Activated naive CD4-positive, alpha-beta T cell treated with anti-CD3 and anti-CD28 coated beads, Interleukin-2, amount 50 U/mL, for 24 hours (primary cell): ENCODE data around the gene MED15.

Experiments
- H3K27ac Mint-ChIP-seq: one replicate; pipeline ENCODE4 v1.8.0; 2021; ENCODE audit warnings: mild to moderate bottlenecking, mixed read lengths
- H3K27me3 Mint-ChIP-seq: one replicate; pipeline ENCODE4 v1.8.0; 2021; ENCODE audit warnings: mixed read lengths
- H3K36me3 Mint-ChIP-seq: one replicate; pipeline ENCODE4 v1.8.0; 2021; ENCODE audit warnings: mixed read lengths
- H3K4me1 Mint-ChIP-seq: one replicate; pipeline ENCODE4 v1.8.0; 2021; ENCODE audit warnings: mixed read lengths
- H3K4me3 Mint-ChIP-seq: one replicate; pipeline ENCODE4 v1.8.0; 2021; ENCODE audit warnings: mild to moderate bottlenecking, mixed read lengths
- H3K9me3 Mint-ChIP-seq: one replicate; pipeline ENCODE4 v1.8.0; 2021; ENCODE audit warnings: mixed read lengths

MED15 gene

DNA sequence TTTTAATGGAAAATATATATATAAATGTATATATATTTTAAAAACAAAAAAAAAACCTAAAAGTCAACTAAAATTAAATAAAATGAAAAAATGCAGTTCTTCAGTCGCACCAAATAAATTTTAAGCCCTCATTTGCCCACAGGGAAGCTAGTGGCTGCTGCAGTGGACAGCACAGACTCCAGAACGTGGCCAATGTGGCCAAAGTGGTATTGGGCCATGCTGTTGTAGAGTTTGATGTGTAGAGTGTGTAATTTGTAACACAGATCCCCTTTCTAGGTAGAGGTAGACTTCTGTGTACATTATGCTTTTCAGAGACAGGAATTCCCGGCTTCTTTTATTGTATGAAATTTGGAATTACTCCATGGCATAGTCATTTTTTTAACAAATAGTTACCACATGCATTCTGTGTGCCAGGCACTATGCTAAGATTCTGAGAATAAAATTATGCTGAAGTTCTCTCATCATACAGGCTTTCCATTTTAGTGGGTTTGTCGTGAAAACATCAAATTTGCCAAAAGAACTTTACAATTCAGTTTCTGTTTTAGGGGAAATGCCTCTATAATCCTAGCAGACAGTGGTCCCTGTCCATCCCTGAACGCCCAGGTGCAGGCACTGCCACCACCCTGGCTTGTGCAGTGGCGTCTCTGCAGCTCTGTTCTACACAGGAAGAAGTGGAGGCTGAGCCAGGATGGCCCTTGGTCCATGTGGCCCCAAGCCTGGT, 68.5 kb downstream of the MED15 start:
- Mint-ChIP-seq H3K9me3 (no peaks in the 10 kb centered on the region), H3K27ac (no peak overlapping the region), H3K4me1 (peaks cover 53% of the 10 kb centered on the region), H3K27me3 (no peaks in the 10 kb centered on the region), H3K36me3 (peaks cover 17% of the 10 kb centered on the region), H3K4me3 (no peak overlapping the region)

DNA sequence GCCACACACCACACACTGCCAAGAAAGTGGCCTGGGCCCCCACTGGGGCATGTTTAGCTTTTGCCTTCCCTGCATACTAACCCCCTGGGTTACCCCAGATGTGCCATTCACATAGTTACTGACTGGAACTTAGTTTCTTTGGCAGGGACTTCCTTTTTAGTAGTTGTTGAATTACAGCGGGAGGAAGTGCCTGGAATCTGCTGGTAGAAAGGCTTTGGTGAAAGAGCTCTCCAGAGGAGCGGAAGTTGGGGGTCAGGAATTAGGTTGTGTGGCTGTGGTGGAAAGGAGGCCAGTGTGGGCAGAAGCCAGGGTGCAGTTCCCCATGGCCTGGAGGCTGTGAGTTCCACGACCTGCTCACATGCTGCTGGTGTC, 69.0 kb downstream of the MED15 start:
- Mint-ChIP-seq H3K4me3 (no peak overlapping the region), H3K27ac (no peak overlapping the region), H3K9me3 (no peaks in the 10 kb centered on the region), H3K36me3 (peaks cover 17% of the 10 kb centered on the region), H3K27me3 (no peaks in the 10 kb centered on the region), H3K4me1 (peaks cover 48% of the 10 kb centered on the region)

DNA sequence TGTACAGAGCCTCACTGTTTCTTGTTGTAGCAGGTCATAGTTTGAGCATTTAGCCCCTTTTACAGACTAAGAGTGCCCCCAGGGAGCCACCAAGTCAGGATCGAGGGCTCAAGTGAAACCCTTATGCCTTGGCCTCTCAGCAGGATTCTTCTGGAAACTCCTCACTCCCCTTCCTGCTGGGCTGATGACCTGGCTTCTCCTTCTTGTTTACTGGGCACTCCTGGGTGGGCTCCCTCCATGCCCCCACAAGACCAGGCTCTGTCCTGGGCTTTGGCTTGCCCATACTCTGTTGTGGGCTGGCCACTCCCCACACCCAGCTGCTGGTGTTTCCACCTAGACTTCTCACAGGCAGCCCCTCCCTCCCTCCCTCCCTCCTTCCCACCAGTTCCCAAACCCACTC, 69.6 kb downstream of the MED15 start:
- no peak overlapping the region for H3K4me3 Mint-ChIP-seq
- no peak overlapping the region for H3K27ac Mint-ChIP-seq
- H3K36me3 Mint-ChIP-seq, result peaks cover 17% of the 10 kb centered on the region
- peaks cover 42% of the 10 kb centered on the region for H3K4me1 Mint-ChIP-seq
- no peaks in the 10 kb centered on the region for H3K27me3 Mint-ChIP-seq
- no peaks in the 10 kb centered on the region for H3K9me3 Mint-ChIP-seq

DNA sequence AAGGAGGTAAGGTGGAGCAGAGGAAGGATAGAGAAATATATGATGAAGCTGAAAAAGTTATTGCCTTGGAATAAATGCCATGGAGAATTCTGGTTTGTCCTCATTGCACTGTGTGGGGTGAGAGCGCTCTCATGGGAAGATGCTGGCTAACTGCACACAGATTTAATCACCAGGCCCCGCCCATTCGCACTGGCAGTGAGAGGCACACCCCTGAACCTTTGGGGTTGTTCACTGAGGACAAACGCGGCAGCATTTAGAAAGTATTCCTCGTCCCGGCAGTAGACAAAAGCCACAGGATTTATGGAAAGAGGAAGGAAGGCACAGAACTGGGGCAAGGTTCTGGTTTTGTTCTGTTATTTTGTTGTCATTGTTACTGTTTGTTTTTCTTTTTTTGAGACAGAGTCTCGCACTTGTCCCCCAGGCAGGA, 70.2 kb downstream of the MED15 start:
- H3K27ac Mint-ChIP-seq, result no peak overlapping the region

DNA sequence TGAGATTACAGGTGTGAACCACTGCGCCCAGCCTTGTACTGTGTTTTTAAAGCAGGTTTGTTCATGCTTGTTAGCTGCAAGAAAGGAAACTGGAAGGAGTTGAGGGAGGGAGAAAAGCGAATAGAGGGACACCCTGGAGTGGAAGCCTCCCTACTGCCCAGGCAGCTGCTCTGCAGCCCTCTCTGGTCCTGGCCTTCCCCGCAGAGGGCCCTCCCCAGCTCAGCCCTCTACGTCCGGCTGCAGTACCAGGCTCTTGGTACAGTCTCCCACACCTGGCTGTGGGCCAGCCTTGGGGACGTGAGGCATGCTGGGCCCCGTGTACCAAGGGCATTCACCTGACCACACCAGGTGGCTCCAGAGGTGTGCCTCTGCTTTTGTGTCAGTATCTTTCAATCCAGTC, 70.8 kb downstream of the MED15 start:
- Mint-ChIP-seq H3K27me3 (no peaks in the 10 kb centered on the region), H3K27ac (no peak overlapping the region), H3K9me3 (no peaks in the 10 kb centered on the region), H3K36me3 (peaks cover 13% of the 10 kb centered on the region), H3K4me3 (no peak overlapping the region), H3K4me1 (peaks cover 38% of the 10 kb centered on the region)

More for the DNA sequence above, 70.2 kb downstream of the MED15 start:
- no peak overlapping the region for H3K4me3 Mint-ChIP-seq
- H3K36me3 Mint-ChIP-seq, result peaks cover 14% of the 10 kb centered on the region
- H3K9me3 Mint-ChIP-seq, result no peaks in the 10 kb centered on the region
- H3K4me1 Mint-ChIP-seq, result peaks cover 39% of the 10 kb centered on the region
- H3K27me3 Mint-ChIP-seq, result no peaks in the 10 kb centered on the region

DNA sequence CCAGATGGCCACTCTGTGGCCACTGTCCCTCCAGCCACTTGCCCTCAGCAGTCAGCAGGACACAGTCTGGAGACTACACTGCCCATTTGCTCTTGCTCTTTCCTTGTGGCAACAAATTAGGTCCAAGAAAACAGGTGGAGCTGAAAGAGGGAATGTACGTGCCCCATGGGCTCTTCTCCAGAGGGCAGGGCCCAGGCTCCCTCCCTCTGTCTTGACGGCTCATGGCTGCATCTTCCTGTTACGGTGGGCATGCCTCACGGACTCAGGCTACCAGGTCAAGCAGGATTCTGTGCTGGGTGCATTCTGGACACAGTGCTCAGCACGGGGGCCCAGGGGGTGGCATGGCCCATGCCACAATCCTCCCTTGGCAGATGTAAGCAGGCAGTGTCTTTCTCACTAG, 71.3 kb downstream of the MED15 start:
- H3K4me3 Mint-ChIP-seq, result no peak overlapping the region
- no peaks in the 10 kb centered on the region for H3K9me3 Mint-ChIP-seq
- H3K36me3 Mint-ChIP-seq, result peaks cover 12% of the 10 kb centered on the region
- no peak overlapping the region for H3K27ac Mint-ChIP-seq
- no peaks in the 10 kb centered on the region for H3K27me3 Mint-ChIP-seq
- H3K4me1 Mint-ChIP-seq, result peaks cover 34% of the 10 kb centered on the region

DNA sequence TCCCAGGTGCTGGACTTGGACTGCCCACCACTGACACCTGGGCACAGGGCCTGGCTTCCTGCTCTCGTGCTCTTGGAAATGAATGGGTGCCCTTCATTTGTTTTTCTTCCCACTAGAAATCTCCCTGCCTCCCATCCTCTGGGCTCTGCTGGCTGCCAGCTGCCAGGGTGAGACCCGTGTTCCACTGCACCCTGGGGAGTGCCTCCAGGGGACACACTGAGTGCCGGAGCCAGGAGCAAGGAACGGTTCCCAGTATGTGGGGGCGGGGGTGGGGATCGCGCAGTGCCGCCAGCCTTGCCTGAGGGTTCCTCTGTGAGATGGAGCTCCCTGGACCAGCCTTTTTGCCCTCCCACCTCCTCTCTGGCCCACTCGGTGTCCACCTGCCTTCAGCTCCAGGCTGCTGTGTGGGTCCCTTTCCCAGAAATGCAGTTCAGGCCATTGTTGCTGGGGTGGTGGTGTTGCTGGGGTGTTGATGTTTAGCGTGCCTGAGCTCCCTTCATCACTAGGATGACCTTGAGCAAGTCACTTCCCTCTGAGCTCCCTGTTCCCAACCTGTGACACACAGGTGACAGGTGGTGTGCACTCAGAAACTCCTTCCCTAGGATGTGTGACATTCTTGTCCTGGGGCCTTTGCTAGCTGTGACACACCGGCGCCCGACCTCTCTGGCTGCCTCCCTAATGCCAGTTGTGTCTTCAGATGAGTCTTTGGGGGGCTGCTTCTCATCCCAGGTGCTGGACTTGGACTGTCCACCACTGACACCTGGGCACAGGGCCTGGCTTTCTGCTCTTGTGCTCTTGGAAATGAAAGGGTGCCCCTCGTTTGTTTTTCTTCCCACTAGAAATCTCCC, 72.1 kb downstream of the MED15 start:
- Mint-ChIP-seq H3K4me1 (peaks cover 34% of the 10 kb centered on the region), H3K9me3 (no peaks in the 10 kb centered on the region), H3K27me3 (no peaks in the 10 kb centered on the region), H3K36me3 (peaks cover 9% of the 10 kb centered on the region), H3K4me3 (no peak overlapping the region), H3K27ac (no peak overlapping the region)

DNA sequence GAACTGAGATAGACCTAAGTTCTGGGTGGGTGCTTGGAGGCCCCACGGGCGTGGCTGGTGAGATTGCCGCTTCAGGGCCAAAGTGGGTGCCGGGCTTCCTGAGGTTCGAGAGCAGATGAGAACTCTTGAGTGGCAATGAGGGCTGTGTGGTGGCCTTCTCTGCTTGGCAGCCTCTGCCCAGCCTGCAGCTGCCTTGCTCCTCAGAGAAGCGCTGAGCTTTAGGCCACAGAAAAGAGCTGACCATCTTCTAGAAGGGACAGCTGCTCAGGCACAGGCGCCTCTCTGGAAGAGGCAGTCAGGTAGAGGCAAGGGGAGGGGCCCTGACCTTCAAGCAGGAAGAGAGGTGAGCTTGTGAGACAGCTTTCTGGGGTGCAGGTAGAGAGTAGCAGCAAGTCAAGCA, 72.8 kb downstream of the MED15 start:
- Mint-ChIP-seq H3K9me3 (no peaks in the 10 kb centered on the region), H3K4me1 (peaks cover 34% of the 10 kb centered on the region), H3K36me3 (peaks cover 6% of the 10 kb centered on the region), H3K27ac (no peak overlapping the region), H3K27me3 (no peaks in the 10 kb centered on the region), H3K4me3 (no peak overlapping the region)

DNA sequence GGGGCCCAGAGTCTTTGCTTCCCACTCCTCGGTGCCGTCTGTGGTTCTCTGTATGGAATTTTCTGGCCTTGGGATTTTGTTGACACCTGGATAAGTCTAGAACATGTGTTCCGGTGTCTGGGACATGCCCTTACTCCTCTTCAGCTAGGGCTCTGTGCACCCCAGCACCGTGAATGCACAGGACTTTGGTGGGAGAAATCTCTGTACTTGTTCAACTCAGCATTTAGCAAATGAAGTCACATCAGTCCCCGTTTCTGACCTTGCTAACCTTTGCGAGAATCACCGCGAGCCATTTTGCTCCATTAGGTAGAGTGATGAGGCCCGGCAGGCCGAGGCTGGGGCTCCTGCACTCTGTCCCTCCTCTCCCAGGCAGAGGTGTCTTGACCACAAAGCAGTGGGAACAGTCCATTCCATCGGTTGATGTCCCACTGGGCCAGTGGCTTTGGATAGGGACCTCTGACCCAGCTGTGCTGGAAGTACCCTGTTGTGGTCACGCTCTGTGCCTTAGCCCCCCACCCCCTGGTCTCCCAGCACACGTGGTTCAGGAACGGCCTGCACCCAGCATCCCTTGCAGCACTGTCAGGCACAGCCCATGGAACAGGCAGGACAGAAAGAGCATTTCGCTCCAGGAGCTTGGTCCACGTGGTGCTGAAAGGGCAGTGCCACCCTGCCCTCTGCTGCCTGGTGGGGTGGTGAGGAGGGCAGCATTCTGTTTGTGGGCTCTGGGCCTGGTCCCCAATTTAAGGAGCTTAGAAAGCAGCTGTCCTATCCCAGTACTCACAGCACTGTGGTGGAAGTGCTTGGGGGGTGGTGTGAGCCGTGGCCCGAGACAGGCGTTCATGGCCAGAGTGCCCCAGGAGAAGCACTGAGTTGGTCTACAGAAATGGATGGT, 73.4 kb downstream of the MED15 start:
- H3K36me3 Mint-ChIP-seq, result peaks cover 6% of the 10 kb centered on the region
- H3K27ac Mint-ChIP-seq, result no peak overlapping the region
- no peaks in the 10 kb centered on the region for H3K27me3 Mint-ChIP-seq
- H3K4me3 Mint-ChIP-seq, result no peak overlapping the region
- H3K4me1 Mint-ChIP-seq, result peaks cover 34% of the 10 kb centered on the region
- no peaks in the 10 kb centered on the region for H3K9me3 Mint-ChIP-seq

DNA sequence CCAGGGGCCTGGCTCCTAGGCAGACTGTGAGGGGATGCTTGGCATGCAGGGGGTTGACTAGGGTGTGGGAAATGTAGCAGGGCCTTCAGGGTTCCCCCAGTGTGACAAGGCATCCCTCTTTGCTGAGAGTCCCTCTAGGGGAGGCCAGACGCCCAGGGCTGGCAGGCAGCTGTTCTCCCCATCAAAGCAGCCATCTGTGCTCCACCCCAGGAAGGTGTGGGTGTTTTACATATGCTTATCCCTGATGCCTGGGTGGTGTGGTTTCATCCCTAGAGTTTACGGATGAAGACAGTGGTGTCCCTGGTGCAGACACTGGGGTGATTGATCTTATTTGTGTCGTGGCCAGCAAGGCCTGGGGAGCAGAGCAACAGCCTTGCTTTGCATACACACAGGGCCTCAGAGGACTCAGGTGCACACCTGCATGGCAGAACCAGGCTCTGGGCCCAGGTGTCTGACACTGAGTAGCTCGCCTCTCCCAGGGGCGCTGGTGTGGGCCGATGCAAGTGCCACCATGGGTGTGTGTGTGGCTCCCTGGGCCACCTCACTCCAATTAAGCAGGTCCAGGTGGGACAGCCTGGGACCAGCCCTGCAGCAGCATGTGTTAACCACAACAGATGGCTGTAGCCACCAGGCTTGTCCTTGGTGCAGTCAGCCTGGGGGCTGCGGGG, 74.2 kb downstream of the MED15 start:
- Mint-ChIP-seq H3K27me3 (no peaks in the 10 kb centered on the region), H3K27ac (no peak overlapping the region), H3K36me3 (peaks cover 6% of the 10 kb centered on the region), H3K9me3 (no peaks in the 10 kb centered on the region), H3K4me1 (peaks cover 30% of the 10 kb centered on the region), H3K4me3 (no peak overlapping the region)

DNA sequence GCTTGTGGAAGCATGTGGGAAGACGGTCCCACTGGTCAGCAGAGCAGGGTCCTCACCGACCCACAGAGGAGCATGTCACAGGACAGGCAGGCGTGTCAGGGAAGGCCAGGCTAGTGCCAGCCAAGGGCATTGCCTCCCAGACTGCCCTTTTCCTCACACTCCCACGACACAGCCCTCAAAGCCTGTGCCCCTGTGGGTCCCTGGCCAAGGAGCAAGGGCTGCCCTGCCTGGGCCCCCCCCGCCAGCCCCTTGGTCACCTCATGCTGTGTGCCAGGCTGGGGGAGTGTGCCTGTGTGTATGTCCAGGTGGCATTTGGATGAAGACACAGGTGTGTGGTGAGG, 74.7 kb downstream of the MED15 start:
- no peaks in the 10 kb centered on the region for H3K9me3 Mint-ChIP-seq
- H3K4me1 Mint-ChIP-seq, result peaks cover 27% of the 10 kb centered on the region
- peaks cover 6% of the 10 kb centered on the region for H3K36me3 Mint-ChIP-seq
- H3K27ac Mint-ChIP-seq, result no peak overlapping the region
- H3K4me3 Mint-ChIP-seq, result no peak overlapping the region
- H3K27me3 Mint-ChIP-seq, result no peaks in the 10 kb centered on the region

DNA sequence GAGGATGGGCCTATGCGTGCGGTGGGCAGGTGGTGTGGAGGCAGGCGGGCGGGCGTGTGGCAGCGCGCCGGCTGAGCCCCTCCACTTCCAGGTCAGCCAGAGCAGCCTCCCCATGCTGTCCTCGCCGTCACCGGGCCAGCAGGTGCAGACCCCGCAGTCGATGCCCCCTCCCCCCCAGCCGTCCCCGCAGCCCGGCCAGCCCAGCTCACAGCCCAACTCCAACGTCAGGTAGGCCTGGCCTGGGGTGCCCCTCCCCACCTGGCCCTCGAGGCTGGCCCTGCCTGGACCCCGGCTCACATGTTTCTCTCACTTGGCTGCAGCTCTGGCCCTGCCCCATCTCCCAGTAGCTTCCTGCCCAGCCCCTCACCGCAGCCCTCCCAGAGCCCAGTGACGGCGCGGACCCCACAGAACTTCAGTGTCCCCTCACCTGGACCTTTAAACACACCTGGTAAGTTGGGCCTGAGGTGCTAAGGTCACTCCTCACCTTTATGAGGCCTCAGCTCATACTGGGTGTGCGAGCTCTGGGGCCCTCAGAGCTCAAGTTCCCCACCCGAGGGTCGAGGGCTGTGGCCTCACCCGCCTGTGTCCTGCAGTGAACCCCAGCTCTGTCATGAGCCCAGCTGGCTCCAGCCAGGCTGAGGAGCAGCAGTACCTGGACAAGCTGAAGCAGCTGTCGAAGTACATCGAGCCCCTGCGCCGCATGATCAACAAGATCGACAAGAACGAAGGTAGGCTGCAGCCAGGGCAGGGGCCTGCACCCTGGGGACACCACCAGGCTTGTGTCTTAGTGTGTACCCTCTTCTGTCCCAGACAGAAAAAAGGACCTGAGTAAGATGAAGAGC, 75.3 kb downstream of the MED15 start:
- Mint-ChIP-seq H3K4me1 (peaks cover 21% of the 10 kb centered on the region), H3K27ac (no peak overlapping the region), H3K27me3 (no peaks in the 10 kb centered on the region), H3K36me3 (peaks cover 3% of the 10 kb centered on the region), H3K9me3 (no peaks in the 10 kb centered on the region), H3K4me3 (no peak overlapping the region)

DNA sequence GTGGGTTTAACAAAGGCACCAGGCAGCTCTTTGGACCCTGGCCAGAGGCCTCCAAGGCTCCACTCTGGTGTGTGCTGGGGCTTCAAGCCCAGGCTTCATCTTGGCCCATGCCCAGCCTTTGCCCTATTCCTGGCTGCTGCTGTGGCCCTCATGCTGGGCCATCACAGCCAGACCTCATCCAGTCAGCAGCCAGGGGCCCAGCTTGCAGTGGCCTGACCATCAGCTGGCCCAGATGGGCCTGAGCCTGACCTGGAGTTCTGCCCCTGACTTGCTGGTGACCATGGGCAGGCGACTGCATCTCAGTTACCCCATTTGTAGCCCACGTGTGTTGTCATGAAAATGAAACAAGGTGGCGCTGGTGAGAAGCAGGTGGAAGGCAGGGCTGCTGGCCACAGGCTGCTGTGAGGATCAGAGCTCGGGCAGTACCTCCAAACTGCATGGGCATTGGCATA, 76.1 kb downstream of the MED15 start:
- no peak overlapping the region for H3K27ac Mint-ChIP-seq
- peaks cover 15% of the 10 kb centered on the region for H3K4me1 Mint-ChIP-seq
- H3K9me3 Mint-ChIP-seq, result no peaks in the 10 kb centered on the region
- H3K4me3 Mint-ChIP-seq, result no peak overlapping the region
- H3K27me3 Mint-ChIP-seq, result no peaks in the 10 kb centered on the region
- peaks cover 2% of the 10 kb centered on the region for H3K36me3 Mint-ChIP-seq

DNA sequence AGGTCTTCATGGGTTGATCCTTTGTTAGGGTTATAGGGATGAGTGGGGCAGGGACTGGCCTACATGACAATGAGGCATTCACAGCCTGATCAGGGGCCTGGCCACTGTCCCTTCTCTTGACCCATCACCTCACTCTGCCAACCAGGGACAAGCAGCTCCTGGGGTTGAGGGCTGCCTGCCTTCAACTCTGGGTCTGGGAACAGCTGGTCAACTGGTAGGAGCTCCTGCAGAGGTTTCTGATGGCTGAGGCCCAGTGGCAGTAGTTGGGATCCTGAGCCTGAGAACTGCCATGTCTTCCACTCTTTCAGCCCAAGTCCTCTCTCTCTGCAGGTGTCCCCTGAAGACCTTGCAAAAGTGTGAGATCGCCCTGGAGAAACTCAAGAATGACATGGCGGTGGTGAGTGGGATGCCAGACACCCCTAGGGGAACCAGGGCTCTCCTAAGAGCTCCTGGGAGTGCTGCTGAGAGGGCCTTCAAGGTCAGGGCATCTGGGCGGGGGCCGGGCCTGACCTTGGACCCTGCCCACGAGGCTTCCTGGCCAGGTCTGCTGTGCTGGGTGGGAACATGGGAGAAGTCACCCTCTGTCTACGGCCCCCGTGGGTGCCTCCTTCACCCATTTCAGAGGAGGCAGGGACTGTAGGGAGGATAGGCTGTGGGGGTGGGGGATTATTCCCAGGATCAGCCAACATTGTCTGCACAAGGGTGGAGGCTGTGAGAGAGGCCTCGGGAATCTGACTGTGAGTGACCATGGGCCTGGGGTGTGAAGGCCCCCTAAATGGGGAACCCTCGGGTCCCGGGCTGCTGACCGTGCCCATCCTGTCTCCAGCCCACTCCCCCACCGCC, 76.8 kb downstream of the MED15 start:
- H3K4me3 Mint-ChIP-seq, result no peak overlapping the region
- H3K36me3 Mint-ChIP-seq, result no peaks in the 10 kb centered on the region
- H3K9me3 Mint-ChIP-seq, result no peaks in the 10 kb centered on the region
- H3K27ac Mint-ChIP-seq, result no peak overlapping the region
- peaks cover 13% of the 10 kb centered on the region for H3K4me1 Mint-ChIP-seq
- no peaks in the 10 kb centered on the region for H3K27me3 Mint-ChIP-seq
